HG03039 (cell line): ENCODE measurements around the gene PTCH1.

ENCODE experiments used
- ATAC-seq: cut with Tn5 transposase; IDR thresholded peaks from one replicate; pipeline ENCODE4 v1.9.1; 2021; ENCODE audit warnings: mild to moderate bottlenecking, moderate library complexity; ENCODE audit not compliant: unreplicated experiment

Gene PTCH1

GRCh38 chr9:95444160-95444559 lies 72.6 kb downstream of the PTCH1 start:
- ATAC-seq: no peak

GRCh38 chr9:95443301-95443700 lies 73.5 kb downstream of the PTCH1 start:
- no peak for ATAC-seq

DNA sequence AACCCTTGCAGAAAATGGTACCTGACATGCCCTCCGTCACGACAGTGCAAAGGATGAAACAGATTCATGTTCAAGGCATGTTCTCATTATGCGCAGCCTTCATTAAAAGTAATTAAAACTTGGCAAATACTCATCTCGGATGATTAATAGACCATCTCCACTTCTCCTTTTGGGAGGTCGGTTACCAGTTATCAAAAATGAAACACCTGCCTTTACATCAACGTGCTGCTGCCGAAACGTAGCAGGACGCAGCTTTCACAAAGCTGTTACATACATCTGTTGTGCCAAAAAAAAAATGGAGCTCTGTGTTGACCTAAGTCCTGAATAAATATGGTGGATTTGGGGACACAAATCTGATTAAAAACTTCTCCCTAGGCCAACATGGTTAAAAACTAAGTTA lies 75.7 kb downstream of the PTCH1 start:
- no peak for ATAC-seq

GRCh38 chr9:95440447-95440846 lies 76.3 kb downstream of the PTCH1 start:
- no peak for ATAC-seq

DNA sequence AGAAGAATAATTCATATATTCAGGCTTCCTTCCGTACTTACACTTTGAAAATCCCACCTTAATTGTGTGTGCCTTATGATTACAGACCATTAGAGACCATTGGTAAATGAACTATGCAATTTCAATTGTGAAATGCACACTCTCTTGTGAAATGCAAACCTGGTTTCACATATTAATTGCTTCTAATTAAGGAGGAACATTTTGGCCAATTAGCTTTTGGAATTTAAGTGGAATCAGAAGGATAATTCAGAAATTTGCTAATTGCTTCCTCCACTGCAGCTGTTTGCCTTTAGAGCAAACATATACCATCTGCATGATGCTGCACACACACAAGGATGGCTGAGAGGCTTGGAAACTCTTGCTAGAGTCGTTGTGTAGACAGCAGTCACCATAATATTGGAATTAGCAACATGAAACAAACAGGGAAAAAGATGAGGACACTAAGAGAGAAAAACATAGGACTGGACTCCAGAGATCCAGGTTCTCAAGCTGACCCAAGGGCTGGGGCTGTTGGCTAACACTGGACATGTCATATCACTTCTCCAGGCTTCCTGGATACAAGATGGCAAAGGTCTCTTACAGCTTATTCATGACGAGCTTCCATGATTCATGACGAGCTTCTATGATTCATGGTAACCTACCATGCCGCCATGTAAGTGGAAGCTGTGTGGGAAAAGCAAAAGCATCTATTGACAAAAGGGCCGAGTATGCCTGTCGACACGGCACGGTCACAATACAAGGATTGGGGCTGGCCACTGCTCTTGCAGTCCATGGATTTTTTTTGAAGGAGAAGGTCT lies 78.0 kb downstream of the PTCH1 start:
- no peak for ATAC-seq

- ATAC-seq: no peak
Measured at GRCh38 chr9:95437559-95437958, 79.2 kb downstream of the PTCH1 start.

- no peak for ATAC-seq
Measured at GRCh38 chr9:95436416-95436815, 80.4 kb downstream of the PTCH1 start.

- no peak for ATAC-seq
Measured at GRCh38 chr9:95435074-95435728, 81.6 kb downstream of the PTCH1 start.

GRCh38 chr9:95434116-95435073 lies 82.4 kb downstream of the PTCH1 start:
- no peak for ATAC-seq

- ATAC-seq: no peak
Measured at GRCh38 chr9:95433096-95433819, 83.5 kb downstream of the PTCH1 start.

DNA sequence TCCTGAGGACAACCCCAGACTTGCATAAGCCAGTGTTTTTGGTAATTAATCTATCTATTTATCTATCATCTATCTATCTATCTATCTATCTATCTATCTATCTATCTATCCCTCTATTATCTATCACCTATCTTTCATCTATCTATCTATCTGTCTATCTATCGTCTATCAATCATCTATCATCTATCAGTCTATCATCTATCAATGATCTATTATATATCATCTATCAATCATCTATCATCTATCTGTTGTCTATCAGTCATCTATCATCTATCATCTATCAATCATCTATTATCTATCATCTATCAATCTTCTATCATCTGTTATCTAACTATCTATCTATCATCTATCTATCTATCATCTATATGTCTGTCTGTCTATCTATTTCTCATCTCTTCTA lies 85.5 kb downstream of the PTCH1 start:
- no peak for ATAC-seq

GRCh38 chr9:95429948-95430620 lies 86.7 kb downstream of the PTCH1 start:
- no peak for ATAC-seq

GRCh38 chr9:95429096-95429495 lies 87.7 kb downstream of the PTCH1 start:
- ATAC-seq: no peak

GRCh38 chr9:95425910-95426551 lies 90.7 kb downstream of the PTCH1 start:
- no peak for ATAC-seq

DNA sequence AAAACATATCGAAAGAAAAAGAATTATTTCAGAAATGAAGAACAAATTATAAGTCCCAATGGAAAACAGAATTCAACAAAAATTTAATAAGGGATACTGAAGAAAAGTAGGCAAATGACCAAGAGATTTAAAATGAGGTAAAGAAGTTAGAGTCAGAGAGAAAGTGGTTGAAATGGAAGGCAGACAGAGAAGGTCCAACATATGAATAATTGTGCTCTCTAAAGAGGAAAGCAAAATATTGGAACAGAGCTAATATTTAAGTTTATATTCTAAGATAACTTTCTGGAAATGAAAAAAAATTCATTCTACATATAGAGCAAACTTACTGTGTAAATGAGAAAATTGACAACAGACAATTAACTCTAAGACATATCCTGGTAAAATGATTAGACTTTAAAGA lies 94.1 kb downstream of the PTCH1 start:
- ATAC-seq: no peak

DNA sequence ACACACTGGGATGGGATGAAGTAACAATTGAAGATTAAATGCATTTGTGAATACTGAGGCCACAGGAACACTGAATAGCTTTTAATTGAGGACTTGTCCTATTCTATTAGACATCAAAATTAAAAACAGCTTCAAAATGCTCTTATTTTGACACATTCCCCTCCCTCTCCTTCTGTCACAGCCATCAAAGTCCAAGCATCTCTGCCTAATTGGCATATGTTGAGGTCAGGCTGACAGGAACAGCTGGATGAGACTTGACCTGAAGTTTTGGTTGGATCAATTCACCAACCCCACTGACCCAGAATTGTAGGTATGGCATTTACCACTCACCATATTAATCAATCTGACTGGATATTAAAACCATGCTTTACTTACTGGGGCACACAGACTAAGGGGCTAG lies 96.3 kb downstream of the PTCH1 start:
- no peak for ATAC-seq

GRCh38 chr9:95419444-95419843 lies 97.3 kb downstream of the PTCH1 start:
- ATAC-seq: no peak

- ATAC-seq: no peak
Measured at GRCh38 chr9:95415158-95415557, 101.6 kb downstream of the PTCH1 start.

GRCh38 chr9:95413793-95414192 lies 103.0 kb downstream of the PTCH1 start:
- ATAC-seq: no peak
